Neuronal stem cell (in vitro differentiated cells): ENCODE measurements around the gene MGRN1.

ENCODE experiments used
- DNase-seq: peaks from one replicate; pipeline ENCODE4 v3.0.0-alpha.2; 2013; ENCODE audit warnings: low spot score
- H2AFZ ChIP-seq: one replicate; pipeline ENCODE4 v1.6.1; 2013; ENCODE audit warnings: mild to moderate bottlenecking, low read length, inconsistent platforms
- H2AK5ac ChIP-seq: 2 replicates; pipeline ENCODE4 v1.6.1; 2013; ENCODE audit warnings: low read depth, mild to moderate bottlenecking, inconsistent platforms, low read length, moderate library complexity, mixed read lengths
- H2BK120ac ChIP-seq: 2 replicates; pipeline ENCODE4 v1.6.1; 2013; ENCODE audit warnings: low read depth, mild to moderate bottlenecking, inconsistent platforms, low read length, moderate library complexity, mixed read lengths
- H2BK12ac ChIP-seq: one replicate; pipeline ENCODE4 v1.6.1; 2013; ENCODE audit warnings: low read length, inconsistent platforms
- H2BK15ac ChIP-seq: 2 replicates; pipeline ENCODE4 v1.6.1; 2013; ENCODE audit warnings: mild to moderate bottlenecking, low read length, inconsistent platforms, mixed read lengths
- H2BK5ac ChIP-seq: one replicate; pipeline ENCODE4 v1.6.1; 2013; ENCODE audit warnings: inconsistent platforms, mild to moderate bottlenecking, low read length, moderate library complexity
- H3K14ac ChIP-seq: one replicate; pipeline ENCODE4 v1.6.1; 2013; ENCODE audit warnings: low read length, inconsistent platforms
- H3K18ac ChIP-seq: 2 replicates; pipeline ENCODE4 v1.6.1; 2013; ENCODE audit warnings: low read length, inconsistent platforms
- H3K23ac ChIP-seq: 2 replicates; pipeline ENCODE4 v1.6.1; 2013; ENCODE audit warnings: low read depth, mild to moderate bottlenecking, mixed read lengths, low read length, inconsistent platforms; ENCODE audit not compliant: poor library complexity
- H3K27ac ChIP-seq: replicated peaks from 3 replicates; pipeline ENCODE4 v1.5.1; 2013; ENCODE audit warnings: low read length, inconsistent platforms
- H3K27me3 ChIP-seq, 3 experiments: 2 replicates each; pipeline ENCODE4 v1.6.1; 2013; ENCODE audit warnings: low read length in 3 of 3, mild to moderate bottlenecking in 2 of 3, inconsistent platforms in 1 of 3, low read depth in 1 of 3, mixed read lengths in 1 of 3, moderate library complexity in 1 of 3; ENCODE audit not compliant: control insufficient read depth in 3 of 3, insufficient read depth in 3 of 3
- H3K36me3 ChIP-seq, 2 donors: replicated peaks in 1 of 2; 2 replicates each; pipeline ENCODE4 v1.6.1; 2013; ENCODE audit warnings: low read length in 2 of 2; ENCODE audit not compliant: control insufficient read depth in 2 of 2, insufficient read depth in 2 of 2
- H3K4ac ChIP-seq: 2 replicates; pipeline ENCODE4 v1.6.1; 2013; ENCODE audit warnings: inconsistent platforms, mild to moderate bottlenecking, low read length, moderate library complexity
- H3K4me1 ChIP-seq, 2 donors: 1 replicate in 1 of 2; 2 replicates in 1 of 2; pipeline ENCODE4 v1.6.1; 2013; ENCODE audit warnings: low read length in 2 of 2, low read depth in 1 of 2; ENCODE audit not compliant: control insufficient read depth in 2 of 2, insufficient read depth in 1 of 2
- H3K4me2 ChIP-seq: one replicate; pipeline ENCODE4 v1.6.1; 2013; ENCODE audit warnings: mild to moderate bottlenecking, low read length, inconsistent platforms; ENCODE audit not compliant: insufficient read depth, poor library complexity, severe bottlenecking
- H3K4me3 ChIP-seq, 2 donors: 2 replicates each; pipeline ENCODE4 v1.5.1; 2013; ENCODE audit warnings: low read length in 2 of 2, mild to moderate bottlenecking in 2 of 2, inconsistent platforms in 1 of 2, moderate library complexity in 1 of 2
- H3K79me1 ChIP-seq: one replicate; pipeline ENCODE4 v1.6.1; 2013; ENCODE audit warnings: low read depth, mild to moderate bottlenecking, inconsistent platforms, low read length, moderate library complexity
- H3K9ac ChIP-seq: one replicate; pipeline ENCODE4 v1.6.1; 2013; ENCODE audit warnings: mild to moderate bottlenecking, low read depth, low read length, inconsistent platforms; ENCODE audit not compliant: poor library complexity
- H3K9me3 ChIP-seq, 2 donors: replicated peaks in 1 of 2; 2 replicates each; pipeline versions ENCODE3 to v1.6.1; 2013; ENCODE audit warnings: low read length in 2 of 2, mild to moderate bottlenecking in 2 of 2, inconsistent platforms in 1 of 2, low read depth in 1 of 2, mixed read lengths in 1 of 2, moderate library complexity in 1 of 2; ENCODE audit not compliant: control insufficient read depth in 2 of 2, insufficient read depth in 1 of 2
- H4K8ac ChIP-seq: one replicate; pipeline ENCODE4 v1.6.1; 2013; ENCODE audit warnings: low read depth, mild to moderate bottlenecking, inconsistent platforms, low read length, moderate library complexity
- H4K91ac ChIP-seq: one replicate; pipeline ENCODE4 v1.6.1; 2013; ENCODE audit warnings: low read length, low read depth, mild to moderate bottlenecking, inconsistent platforms; ENCODE audit not compliant: poor library complexity
- WGBS, 2 donors: extraction: QIAGEN DNeasy Blood & Tissue Kit; methylation state at CpG; one replicate each; pipeline ENCODE4 v1.1.7; 2013; ENCODE audit warnings: missing lambda C conversion rate in 2 of 2, mixed read lengths in 1 of 2; ENCODE audit not compliant: insufficient read length in 2 of 2, insufficient replicate concordance in 1 of 2; ENCODE audit errors: extremely low coverage in 2 of 2; 5-methylcytosine and 5-hydroxymethylcytosine counted together

The MGRN1 gene

GRCh38 chr16:4696905-4697847, 72.5 kb downstream of the MGRN1 start:
- Histone ChIP-seq H3K79me1 (peaks cover 18% of the 10 kb centered on the region), H3K36me3 (peaks cover 53 to 73% of the 10 kb centered on the region in 2 donors), H2BK15ac (no peak overlapping the region), H3K4me1 (peaks cover 8 to 10% of the 10 kb centered on the region in 2 donors), H2BK120ac (no peak overlapping the region), H3K27me3 (no peaks in the 10 kb centered on the region), H3K23ac (peak overlapping the region; percentile 65), H4K91ac (no peak overlapping the region), H2BK5ac (no peak overlapping the region), H3K4me2 (no peak overlapping the region), H3K9me3 (no peaks in the 10 kb centered on the region), H3K4me3 (no peak overlapping the region), H2AK5ac (peak overlapping the region; percentile 56), H3K18ac (no peak overlapping the region), H3K4ac (no peak overlapping the region), H2AFZ (no peak overlapping the region), H3K27ac (no peak overlapping the region), H2BK12ac (no peak overlapping the region), H3K14ac (no peak overlapping the region), H4K8ac (peak overlapping the region; percentile 48), H3K9ac (no peak overlapping the region)
- DNase-seq, result no peak
- WGBS, 2 donors, result no CpG with 5 or more reads among the region's 33 CpGs

GRCh38 chr16:4697848-4698291, 73.2 kb downstream of the MGRN1 start:
- Histone ChIP-seq H3K36me3 (peaks cover 56 to 80% of the 10 kb centered on the region in 2 donors), H3K9ac (no peak overlapping the region), H3K4me2 (no peak overlapping the region), H2BK120ac (no peak overlapping the region), H3K4me3 (no peak overlapping the region), H3K27me3 (no peaks in the 10 kb centered on the region), H3K27ac (no peak overlapping the region), H3K4ac (no peak overlapping the region), H3K18ac (no peak overlapping the region), H2AFZ (no peak overlapping the region), H2BK5ac (no peak overlapping the region), H2AK5ac (no peak overlapping the region), H2BK15ac (no peak overlapping the region), H3K9me3 (no peaks in the 10 kb centered on the region), H3K23ac (peak overlapping the region; percentile 65), H4K91ac (no peak overlapping the region), H3K14ac (no peak overlapping the region), H2BK12ac (no peak overlapping the region), H3K4me1 (peaks cover 6 to 8% of the 10 kb centered on the region in 2 donors), H3K79me1 (peaks cover 20% of the 10 kb centered on the region), H4K8ac (peak overlapping the region; percentile 48)
- WGBS, 2 donors, result no CpG with 5 or more reads among the region's 9 CpGs
- no peak for DNase-seq

- Histone ChIP-seq H2AK5ac (no peak overlapping the region), H3K9ac (peak overlapping the region; percentile 21), H3K27ac (no peak overlapping the region), H2BK15ac (no peak overlapping the region), H3K14ac (no peak overlapping the region), H3K23ac (no peak overlapping the region), H2AFZ (no peak overlapping the region), H3K79me1 (peaks cover 20% of the 10 kb centered on the region), H3K36me3 (peaks cover 56 to 82% of the 10 kb centered on the region in 2 donors), H3K4me3 (no peak overlapping the region), H3K9me3 (no peaks in the 10 kb centered on the region), H3K4ac (no peak overlapping the region), H4K91ac (no peak overlapping the region), H2BK12ac (no peak overlapping the region), H3K4me2 (no peak overlapping the region), H3K18ac (no peak overlapping the region), H3K4me1 (peaks cover 3 to 8% of the 10 kb centered on the region in 2 donors), H3K27me3 (no peaks in the 10 kb centered on the region), H2BK120ac (no peak overlapping the region), H2BK5ac (no peak overlapping the region), H4K8ac (no peak overlapping the region)
- no peak for DNase-seq
- no CpG with 5 or more reads among the region's 36 CpGs for WGBS, 2 donors
These were observed 73.9 kb downstream of the MGRN1 start for GRCh38 chr16:4698321-4699045.

- Histone ChIP-seq H3K9me3 (no peaks in the 10 kb centered on the region), H2BK120ac (no peak overlapping the region), H2AK5ac (no peak overlapping the region), H2BK15ac (no peak overlapping the region), H3K4me1 (peaks cover 3 to 8% of the 10 kb centered on the region in 2 donors), H3K27me3 (no peaks in the 10 kb centered on the region), H3K36me3 (peaks cover 60 to 87% of the 10 kb centered on the region in 2 donors), H3K14ac (no peak overlapping the region), H3K4me2 (no peak overlapping the region), H2BK12ac (no peak overlapping the region), H3K23ac (no peak overlapping the region), H3K79me1 (peaks cover 15% of the 10 kb centered on the region), H3K4me3 (no peak overlapping the region), H4K91ac (no peak overlapping the region), H3K4ac (no peak overlapping the region), H4K8ac (no peak overlapping the region), H2BK5ac (no peak overlapping the region), H3K18ac (no peak overlapping the region), H3K27ac (no peak overlapping the region), H2AFZ (no peak overlapping the region), H3K9ac (peak overlapping the region; percentile 15)
- no CpG with 5 or more reads among the region's 19 CpGs for WGBS, 2 donors
- no peak for DNase-seq
These were observed 74.5 kb downstream of the MGRN1 start for GRCh38 chr16:4699046-4699556.
